Non-pigmented ciliary epithelial cell (primary cell): ENCODE results near the gene TEKTIP1.
"Not testable (repeated sequence)": the region's sequence is repeated elsewhere in the genome, so short reads cannot be mapped to it uniquely, and the experiment has no call there.

Source experiments
- DNase-seq: peaks from one replicate; pipeline ENCODE4 v3.0.0-alpha.2; 2010; ENCODE audit warnings: low read depth

TEKTIP1 gene

GRCh38 chr19:3557461-3558248 is 18.7 kb downstream of the TEKTIP1 start, which contains the start of gene MFSD12:
Gene MFSD12 (minus strand): TSS chr19:3557586. CDS start chr19:3557403, 183 bp downstream.
- peak; percentile 74 for DNase-seq

GRCh38 chr19:3563709-3564524 is 24.9 kb downstream of the TEKTIP1 start:
- DNase-seq = no peak

- DNase-seq = no peak
Measured at GRCh38 chr19:3565139-3565538, 26.2 kb downstream of the TEKTIP1 start.

GRCh38 chr19:3570042-3570441 is 31.1 kb downstream of the TEKTIP1 start:
- DNase-seq = not testable (repeated sequence)

- DNase-seq = no peak
Measured at GRCh38 chr19:3570606-3571011, 31.6 kb downstream of the TEKTIP1 start.

- peak; percentile 99 for DNase-seq
Measured at GRCh38 chr19:3572132-3572854, 33.3 kb downstream of the TEKTIP1 start.

GRCh38 chr19:3572855-3573161 is 33.8 kb downstream of the TEKTIP1 start, which contains the start of gene HMG20B:
Gene HMG20B (plus strand): TSS chr19:3572944. CDS start chr19:3573310, 366 bp downstream.
- no peak for DNase-seq

- DNase-seq = no peak
Measured at GRCh38 chr19:3573162-3573857, 34.3 kb downstream of the TEKTIP1 start.

GRCh38 chr19:3573858-3574637 is 35.1 kb downstream of the TEKTIP1 start:
- peak; percentile 67 for DNase-seq

- DNase-seq = no peak
Measured at GRCh38 chr19:3575260-3575741, 36.3 kb downstream of the TEKTIP1 start.

- no peak for DNase-seq
Measured at GRCh38 chr19:3575949-3576673, 37.1 kb downstream of the TEKTIP1 start.

GRCh38 chr19:3576696-3577443 is 37.9 kb downstream of the TEKTIP1 start:
- DNase-seq = no peak

GRCh38 chr19:3577723-3578344 is 38.9 kb downstream of the TEKTIP1 start:
- no peak for DNase-seq

- DNase-seq = no peak
Measured at GRCh38 chr19:3578390-3578789, 39.4 kb downstream of the TEKTIP1 start.

- peak; percentile 83 for DNase-seq
Measured at GRCh38 chr19:3580156-3580934, 41.4 kb downstream of the TEKTIP1 start.

- DNase-seq = not testable (repeated sequence)
Measured at GRCh38 chr19:3581792-3582191, 42.8 kb downstream of the TEKTIP1 start.

- not testable (repeated sequence) for DNase-seq
Measured at GRCh38 chr19:3584036-3584802, 45.2 kb downstream of the TEKTIP1 start.
